GM18498 (cell line): Measurements from ENCODE around the gene METAP1D.
"Not testable (repeated sequence)": the region's sequence is repeated elsewhere in the genome, so short reads cannot be mapped to it uniquely, and the experiment has no call there.

Experiments
- ATAC-seq: cut with Tn5 transposase; IDR thresholded peaks from one replicate; pipeline ENCODE4 v1.9.1; 2021; ENCODE audit warnings: mild to moderate bottlenecking, moderate library complexity; ENCODE audit not compliant: unreplicated experiment

Gene METAP1D

DNA sequence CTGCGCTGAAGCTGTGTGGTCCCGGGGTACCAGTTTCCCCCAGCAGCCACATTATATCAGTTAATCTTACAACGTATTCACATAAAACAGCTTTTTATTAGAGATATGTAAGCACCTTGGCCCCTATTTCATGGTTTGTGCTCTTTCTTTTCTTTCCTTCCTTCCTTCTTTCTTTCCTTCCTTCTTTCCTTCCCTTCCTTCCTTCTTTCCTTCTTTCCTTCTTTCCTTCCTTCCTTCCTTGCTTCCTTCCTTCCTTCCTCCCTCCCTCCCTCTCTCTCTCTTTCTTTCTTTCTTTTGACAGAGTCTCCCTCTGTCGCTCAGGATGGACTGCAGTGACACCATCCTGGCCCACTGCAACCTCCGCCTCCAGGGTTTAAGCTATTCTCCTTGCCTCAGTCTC is 3.7 kb upstream of the METAP1D start:
- no peak for ATAC-seq

DNA sequence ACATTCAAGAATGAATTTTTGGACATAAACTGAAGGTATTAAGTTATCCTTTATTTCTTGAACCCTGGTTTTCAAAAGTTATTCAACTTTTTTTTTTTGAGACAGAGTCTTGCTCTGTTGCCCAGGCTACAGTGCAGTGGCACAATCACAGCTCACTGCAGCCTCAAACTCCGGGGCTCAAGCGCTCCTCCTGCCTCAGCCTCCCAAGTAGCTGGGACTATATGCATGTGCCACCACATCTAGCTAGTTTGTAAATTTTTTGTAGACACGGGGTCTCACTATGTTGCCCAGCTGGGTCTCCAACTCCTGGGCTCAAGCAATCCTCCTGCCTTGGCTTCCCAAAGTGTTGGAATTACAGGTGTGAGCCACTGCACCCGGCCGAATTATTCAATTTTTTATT is 2.7 kb upstream of the METAP1D start:
- ATAC-seq = not testable (repeated sequence)

DNA sequence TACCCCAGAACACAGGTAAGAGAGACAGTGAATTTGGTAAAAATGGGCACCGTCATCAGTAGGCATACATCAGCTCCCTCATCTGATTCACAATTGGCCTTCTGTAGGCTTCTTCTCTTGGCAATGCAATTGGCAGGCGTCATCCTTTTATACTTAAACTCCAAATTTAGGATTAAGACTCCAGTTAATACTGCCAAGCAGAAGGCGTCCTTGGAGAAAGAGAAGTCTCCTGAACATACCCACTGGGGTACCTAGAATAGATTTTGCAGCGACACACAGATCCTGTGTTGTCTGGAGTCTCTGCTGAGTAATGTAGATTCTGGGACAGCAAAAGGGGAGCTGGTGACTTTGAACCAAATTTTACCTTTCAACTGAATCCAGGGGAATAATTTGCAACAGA is 592 bp upstream of the METAP1D start:
- peak; percentile 1 for ATAC-seq

DNA sequence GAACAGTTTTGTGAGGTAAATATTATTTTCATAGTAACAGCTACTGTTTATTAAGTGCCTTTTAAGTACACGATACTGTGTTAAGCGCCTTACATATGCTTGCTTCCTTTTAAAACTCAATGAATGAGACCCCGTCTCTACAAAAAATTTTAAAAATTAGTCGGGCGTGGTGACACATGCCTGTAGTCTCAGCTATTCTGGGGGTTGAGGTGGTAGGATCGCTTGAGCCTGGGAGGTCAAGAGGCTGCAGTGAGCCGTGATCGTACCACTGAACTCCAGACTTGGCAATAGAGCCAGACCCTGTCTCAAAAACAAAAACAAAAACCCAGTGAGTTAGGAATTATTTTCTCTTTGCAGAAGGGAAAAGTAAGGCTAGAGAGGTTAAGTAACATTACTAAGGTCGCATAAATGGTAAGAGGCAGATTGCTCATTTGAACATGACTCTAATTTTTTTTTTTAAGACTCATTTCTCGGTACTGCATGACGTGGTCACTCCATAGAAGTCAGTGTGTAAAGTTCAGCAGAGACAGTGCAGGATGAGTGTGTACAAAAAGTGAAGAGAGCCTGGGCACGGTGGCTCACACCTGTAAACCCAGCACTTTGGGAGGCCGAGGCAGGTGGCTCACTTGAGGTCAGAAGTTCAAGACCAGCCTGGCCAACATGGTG is 1.1 kb downstream of the METAP1D start:
- ATAC-seq = no peak

DNA sequence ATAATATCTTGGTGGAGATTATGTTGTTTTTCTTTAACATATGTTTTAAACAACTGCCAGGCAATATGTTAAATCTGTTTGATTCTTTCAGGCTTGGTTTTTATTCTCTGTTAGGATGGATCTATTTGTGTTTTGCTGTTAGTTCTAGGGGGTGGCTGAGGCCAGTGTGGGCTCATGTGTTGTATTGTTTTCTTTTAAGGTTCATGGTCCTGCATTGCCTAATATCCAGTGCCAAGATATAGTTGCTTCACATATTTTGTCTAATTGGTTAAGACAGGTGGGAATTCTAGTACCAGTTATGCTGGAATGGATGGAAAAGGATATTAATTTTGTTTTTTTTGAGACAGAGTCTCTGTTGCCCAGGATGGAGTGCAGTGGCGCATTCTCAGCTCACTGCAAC is 7.6 kb downstream of the METAP1D start:
- ATAC-seq = no peak

DNA sequence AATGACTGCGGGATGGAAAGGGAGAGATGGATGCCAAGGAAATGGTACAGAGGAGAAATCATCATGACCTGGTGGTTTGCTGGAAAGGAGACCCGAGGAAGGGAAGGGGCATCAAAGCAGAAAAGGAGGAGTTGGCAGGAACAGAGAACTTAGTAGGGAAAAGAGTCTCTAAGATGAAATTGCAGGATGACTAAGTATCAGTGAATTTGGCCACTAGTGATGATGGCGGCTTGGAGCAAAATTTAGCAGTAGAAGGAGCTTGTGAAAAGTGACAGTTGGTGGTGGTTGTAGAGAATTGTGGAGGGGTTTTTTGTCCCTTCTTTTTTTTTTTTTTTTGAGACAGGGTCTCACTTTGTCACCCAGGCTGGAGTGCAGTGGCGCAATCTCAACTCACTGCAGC is 10.1 kb downstream of the METAP1D start:
- ATAC-seq = no peak

DNA sequence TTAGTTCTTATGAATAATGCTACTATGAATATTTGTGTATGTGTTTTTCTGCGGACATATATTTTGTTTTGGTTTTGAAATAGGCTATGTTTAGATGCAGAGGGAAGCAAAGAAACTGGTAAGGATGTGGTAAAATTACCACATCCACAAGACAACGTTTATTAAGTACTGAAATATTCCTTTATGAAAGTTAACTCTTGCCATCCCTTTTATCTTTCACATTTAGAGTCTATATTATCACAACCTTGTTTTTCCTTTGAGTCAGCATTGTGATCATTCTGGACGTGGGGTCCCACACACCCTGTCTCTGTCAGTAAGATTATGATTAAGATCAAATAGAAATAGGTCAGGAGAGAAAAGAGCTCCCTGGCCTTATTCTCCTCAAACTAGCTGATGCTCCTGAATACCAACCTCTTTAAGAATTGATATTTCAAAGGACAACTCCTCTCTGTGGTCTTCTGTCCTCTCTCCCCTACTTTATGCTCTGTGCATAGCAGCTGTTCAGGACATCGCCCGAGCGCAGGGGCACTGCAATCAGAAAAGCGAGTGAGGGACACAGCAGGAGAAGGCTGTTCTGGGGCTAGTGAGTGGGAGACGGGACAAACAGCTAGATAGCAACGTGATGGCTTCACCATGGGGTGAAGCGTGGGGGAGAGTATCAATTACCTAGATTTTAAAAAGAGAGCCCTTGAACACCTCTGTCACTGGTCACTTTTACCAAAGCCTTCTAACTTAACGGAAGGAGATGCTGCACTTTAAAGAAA is 12.2 kb downstream of the METAP1D start:
- no peak for ATAC-seq

DNA sequence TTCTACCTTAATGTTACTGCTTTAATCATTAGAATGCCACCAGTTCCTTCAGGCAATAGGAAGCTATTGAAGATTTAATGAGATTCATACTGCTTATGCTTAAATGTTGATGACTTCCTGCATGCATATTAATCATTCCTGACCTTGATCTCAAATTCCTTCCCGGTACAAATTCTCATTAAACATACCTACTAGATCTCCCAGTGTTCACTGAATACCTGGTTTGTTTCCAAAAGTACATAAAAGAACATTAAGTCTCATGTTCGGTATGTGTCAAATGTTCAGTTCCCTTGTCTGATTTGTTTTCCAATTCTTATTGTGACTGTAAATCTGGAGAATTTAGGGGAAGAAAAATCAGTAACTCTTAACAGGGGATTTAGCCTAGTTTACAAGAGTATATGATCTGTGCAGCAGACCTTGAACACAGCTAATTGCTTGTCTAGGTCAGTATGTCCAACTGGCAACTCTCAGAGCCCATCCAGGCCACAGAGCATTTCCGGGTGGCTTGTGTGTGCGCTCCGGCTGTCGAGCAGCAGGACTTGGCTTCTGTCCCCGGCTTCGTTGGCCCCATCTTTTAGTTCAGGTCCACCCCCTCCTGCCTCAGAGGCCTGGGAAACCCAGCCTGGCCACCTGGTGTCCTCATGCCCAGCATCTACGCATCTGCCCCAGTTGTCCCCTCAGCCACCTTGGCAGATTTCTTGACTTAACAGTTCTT is 13.1 kb downstream of the METAP1D start:
- peak; percentile 13 for ATAC-seq

DNA sequence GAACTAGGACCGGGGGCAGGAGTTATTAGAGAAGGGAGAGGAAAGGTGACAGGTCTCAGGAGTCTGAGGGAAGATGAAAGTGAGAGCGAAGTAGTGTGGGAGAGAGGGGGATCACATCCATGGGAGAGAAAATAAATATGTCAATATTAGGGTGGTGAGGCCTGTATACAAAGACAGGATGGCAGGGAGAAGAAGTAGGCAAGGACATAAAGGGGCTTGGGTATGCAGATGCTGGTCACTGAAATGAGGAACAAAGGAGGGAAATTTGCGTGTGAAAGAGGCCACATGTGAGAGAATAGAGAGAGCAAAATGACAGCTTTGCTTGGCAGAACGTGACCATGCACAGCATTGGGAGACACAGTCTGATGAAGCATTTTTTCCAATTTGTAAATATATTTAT is 13.6 kb downstream of the METAP1D start:
- ATAC-seq = peak; percentile 83

DNA sequence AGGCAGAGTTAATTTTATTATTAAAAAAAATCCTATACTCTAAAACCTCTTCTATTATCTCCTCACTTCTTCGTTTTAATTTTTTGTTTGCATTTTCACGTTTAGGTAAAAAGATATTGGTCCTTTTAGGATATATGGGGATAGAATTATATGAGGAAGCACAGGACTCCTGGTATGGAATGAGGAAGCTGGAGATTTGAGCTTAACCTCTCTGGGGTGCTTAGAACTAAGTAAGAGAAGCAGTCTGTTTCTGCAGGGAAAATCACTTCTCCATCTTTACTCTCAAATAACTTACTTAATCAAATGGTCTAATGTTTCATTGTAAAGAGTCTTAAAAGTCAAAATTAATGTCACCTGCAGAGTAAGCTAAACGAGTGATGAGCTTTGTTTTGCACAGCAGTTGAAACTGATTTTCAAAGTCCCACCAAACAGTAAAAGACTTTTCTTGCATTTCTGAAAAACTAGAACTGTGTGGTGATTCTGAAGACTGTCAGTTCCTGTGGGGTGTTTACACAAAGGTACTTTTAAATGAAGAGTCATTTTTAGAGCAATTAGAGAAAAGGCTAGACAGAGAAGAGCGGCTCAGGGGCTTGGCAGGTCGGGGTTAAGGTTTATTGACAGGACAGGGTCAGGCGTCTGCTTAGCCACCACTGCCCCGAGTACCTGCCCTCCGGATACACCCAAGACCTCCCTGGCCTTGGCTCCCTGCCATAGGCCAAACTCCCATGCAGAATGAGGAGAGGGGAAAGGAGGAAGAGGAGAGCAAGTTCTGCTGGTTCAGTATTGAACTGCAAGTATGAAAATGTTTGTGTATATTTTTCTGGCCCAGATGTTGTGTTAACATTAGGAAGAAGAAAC is 21.6 kb downstream of the METAP1D start:
- no peak for ATAC-seq

DNA sequence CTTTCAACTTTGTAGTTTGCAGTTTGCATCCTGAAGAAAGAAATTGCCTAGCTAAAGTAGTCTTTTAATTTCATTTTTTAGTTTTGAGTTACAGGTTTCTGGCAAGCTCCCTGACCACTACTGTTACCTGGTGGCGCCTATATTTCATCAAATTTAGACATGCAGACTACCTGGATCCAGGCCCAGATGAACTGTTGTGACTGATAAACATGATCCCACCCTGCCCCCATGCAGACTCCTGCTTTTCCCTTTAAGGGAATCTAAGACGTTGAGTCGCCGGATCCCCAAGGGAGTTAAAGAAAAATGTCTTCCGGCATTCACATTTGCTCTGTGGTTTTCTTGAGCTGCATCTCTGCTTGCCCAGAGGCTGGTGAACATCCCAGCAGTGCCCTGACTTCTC is 22.2 kb downstream of the METAP1D start:
- no peak for ATAC-seq

DNA sequence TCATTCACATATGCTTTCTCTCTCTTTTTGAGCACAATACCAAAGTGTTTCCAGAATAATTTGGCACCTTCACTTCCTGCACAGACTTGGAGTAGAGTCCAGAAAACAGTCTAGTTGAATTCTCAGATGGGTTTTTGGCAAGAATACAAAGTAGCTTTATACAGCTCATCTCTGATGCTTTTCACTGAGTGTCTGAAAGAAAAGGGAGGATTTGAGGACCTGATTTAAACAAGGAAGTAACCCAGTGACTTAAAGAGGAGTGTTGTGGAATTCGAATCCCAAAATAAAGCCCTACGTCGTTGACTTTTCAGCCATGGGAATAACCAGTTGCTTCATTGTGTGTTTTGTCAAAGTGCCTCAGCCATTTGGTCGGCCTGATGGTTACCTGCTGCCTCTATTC is 31.8 kb downstream of the METAP1D start:
- ATAC-seq = no peak

DNA sequence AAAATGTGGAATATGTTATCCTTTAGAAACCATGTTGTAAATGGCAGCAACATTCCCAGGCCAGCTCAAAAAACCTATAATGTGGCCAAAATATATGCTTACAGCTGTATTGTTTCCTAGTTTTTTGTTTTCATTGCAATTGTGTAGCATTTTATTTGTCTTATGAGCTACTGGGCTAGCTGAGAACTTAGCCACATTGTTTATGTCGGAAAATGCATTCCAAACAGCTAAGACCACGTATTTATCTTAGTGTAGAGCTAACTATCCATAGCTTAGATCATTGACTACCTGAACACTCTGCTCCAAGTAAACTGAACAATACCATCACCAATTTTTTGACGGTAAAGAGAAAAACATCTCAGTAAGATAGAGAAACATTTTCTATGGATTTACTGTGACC is 38.4 kb downstream of the METAP1D start:
- ATAC-seq = no peak

DNA sequence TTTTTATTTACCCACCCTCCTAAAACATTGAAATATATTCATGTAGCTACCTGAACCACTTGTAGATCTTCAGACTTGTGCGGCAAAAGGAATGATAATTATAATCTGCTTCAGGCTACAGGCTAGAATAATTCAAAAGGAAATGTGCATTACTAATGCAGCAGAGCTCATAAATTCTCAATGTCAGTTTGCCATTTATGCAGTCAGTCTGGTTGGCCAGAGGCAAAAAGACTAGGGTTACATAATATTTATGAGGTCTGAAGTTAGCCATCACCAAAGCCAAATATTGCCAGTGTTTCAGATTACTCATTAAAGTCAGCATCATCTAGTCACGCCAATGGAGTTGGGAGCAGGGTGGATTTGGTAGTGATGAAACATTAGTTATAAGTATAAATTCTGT is 38.9 kb downstream of the METAP1D start:
- ATAC-seq = no peak

DNA sequence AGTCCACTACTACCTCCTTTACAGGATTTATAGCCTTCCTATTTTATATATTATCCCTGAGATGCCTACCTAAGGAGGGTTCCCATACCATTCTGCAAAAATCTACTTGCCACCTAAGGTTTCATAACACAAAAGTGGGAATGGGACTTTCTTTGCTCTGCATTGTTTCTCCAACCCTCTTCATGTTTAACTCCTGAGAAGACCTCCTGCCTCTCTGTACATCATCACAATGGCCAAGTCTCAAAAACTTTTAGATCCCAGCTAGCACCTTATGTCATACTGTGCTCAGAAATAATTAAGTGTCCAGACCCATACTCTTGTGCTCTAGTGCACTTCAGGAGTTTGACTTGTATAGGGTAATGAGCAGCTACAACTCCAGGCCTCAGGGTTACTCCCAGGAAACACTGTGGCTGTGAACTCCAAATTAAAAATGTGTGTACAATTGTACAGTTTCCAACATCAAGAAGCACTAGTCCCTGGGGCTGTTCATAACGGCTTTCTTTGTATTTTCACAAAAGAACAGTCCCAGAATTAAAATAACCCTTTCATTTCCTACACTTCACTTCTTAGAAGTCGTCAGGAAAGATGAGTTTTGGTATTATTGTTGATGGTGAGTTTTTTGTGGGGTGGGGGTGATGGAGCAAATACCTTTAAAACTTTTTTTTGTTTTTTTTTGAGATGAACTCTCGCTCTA is 39.4 kb downstream of the METAP1D start:
- ATAC-seq = no peak

DNA sequence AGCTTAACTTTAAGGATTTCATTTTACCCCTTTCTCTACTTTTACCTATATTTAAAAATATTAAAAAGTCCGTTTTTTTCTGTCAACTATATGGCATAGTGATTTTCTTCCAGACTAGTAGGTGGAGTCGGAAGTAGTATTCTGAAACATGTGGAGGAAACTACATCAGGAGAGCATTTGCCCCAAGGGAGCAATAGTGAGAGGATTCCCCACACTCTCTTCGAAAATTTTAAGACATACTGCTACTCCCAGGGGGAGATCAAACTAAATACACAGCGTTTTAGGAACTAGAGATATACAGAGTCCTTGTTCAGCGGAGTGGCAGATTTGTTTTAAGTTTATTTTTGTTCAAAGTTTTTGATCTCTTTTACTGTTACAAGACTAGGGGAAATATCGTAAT is 40.6 kb downstream of the METAP1D start:
- ATAC-seq = no peak

DNA sequence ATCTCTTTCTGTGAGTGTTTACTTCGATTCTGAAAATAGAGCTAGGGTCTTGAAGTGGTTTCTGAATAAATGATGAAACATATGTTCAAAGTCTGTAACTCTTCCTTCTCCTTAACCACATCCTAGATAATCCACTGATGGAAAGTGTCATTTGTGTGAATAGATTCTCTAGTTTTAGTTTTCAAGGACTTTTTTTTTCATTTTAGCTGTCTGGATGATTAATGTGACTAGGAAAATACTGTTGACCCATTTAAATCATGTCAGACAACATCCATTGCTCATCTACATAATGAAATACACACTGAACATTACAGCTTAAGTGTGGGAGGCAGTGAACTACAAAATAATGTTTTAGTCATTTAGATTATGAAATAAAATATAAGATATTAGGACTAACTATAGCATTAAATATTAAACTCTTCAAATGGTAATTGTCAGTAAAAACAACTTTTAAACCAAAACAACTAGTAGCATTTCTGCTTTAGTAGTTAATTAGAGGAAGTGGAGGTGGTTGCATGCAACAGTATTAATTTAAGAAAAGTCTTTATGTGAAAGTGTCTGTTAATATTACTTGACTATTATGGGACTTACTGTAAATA is 46.4 kb downstream of the METAP1D start:
- no peak for ATAC-seq

DNA sequence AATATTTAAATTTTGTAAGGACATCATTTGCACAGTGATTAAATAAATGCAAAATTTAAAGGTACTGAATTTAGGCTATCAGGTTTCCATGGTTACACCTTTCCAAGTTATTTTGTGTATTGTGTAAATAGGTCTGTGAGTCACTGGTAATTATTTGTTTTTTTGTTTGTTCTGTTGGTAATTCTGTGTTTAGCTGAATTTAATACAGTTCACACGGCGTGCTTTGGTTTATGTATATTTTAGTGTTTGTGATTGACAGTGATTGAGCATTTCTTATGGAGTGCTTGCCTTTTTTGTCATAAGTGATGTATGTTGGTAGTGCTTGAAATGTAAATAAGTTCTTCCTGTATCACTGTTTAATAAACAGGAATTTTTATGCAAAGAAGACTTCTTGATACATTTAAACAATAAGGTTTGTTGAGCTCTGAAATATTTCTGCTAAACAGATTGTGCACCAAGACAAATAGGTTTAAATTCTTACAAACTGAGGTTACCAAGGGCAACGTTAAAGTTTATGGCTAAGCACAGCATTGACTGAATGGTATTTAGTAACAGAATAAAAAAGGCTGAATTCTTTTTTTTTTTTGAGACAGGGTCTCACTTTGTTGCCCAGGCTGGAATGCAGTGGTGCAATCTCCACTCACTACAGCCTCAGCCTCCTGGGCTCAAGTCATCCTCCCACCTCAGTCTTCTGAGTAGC is 47.3 kb downstream of the METAP1D start:
- ATAC-seq = no peak
